Measurements from ENCODE around the gene SPAG16. TPM values are rescaled to one million over a fixed set of nuclear protein-coding genes. Genes with fewer than 3 reads are reported as not detected.
"Not testable (repeated sequence)": the region's sequence is repeated elsewhere in the genome, so short reads cannot be mapped to it uniquely, and the experiment has no call there.

SPAG16 gene
- total RNA-seq, 4 donors from 2014 or later: 25.6 to 37.5 (median 26.3) TPM

DNA sequence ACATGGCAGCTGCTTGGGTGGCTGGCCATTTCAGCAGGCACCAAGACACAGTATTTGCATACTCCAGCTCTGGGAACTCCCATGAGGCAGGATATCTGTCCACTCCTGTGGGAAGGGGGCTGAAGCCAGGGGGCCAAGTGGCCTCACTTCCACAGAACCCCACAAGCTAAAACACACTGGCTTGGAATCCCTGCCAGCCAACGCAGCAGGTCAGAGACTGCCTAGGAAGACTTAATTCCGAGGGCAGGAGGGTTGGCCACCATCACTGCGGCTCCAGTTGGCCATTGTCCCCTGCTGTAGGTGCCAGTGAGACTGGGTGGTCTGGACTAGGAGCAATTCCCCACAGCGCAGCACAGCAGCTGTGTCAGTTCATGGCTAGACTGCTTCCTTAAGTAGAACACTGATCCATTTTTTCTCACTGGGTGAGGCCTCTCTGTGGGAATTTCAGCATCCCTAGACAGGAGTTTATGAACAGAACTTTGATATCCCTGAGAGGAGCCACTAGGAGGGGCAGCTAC, 52.0 kb downstream of the SPAG16 start:
- TF ChIP-seq, protein P1, sequence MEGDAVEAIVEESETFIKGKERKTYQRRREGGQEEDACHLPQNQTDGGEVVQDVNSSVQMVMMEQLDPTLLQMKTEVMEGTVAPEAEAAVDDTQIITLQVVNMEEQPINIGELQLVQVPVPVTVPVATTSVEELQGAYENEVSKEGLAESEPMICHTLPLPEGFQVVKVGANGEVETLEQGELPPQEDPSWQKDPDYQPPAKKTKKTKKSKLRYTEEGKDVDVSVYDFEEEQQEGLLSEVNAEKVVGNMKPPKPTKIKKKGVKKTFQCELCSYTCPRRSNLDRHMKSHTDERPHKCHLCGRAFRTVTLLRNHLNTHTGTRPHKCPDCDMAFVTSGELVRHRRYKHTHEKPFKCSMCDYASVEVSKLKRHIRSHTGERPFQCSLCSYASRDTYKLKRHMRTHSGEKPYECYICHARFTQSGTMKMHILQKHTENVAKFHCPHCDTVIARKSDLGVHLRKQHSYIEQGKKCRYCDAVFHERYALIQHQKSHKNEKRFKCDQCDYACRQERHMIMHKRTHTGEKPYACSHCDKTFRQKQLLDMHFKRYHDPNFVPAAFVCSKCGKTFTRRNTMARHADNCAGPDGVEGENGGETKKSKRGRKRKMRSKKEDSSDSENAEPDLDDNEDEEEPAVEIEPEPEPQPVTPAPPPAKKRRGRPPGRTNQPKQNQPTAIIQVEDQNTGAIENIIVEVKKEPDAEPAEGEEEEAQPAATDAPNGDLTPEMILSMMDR (IDR thresholded peaks at IDR 0.05): no peak
- no peak for TF ChIP-seq POLR2A (IDR thresholded peaks at IDR 0.05)
- intact Hi-C loops (cut with DNase I; ENCODE audit: low total_unique reads): no loop called here
- DNase-seq (ENCODE audit: low spot score in 2 of 2): no peak
- WGBS, 2 donors: 83 to 95% methylated on average over 2 to 4 of the region's 4 CpGs
- no peak overlapping the region for H3K4me3 ChIP-seq (ENCODE audit: low read depth, poor library complexity, severe bottlenecking)

DNA sequence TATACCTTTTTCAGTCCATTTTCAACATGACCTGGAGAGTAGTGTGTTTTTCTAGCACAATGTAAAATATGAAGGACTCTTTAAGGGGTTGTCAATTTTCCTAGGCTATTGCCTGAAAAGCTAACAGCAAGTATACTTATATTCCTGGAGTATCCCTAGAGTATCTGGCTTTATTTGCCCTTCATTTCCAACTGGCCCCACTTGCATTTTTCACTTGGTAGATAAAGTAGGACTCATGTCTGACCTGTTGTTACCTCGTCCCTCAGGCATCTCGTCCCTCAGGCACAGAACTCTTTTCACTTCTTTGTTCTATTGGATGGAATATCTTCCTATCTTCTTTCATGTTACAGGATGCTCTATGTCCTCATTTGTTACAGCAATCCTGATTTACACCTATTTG, 69.2 kb downstream of the SPAG16 start:
- H3K4me3 ChIP-seq (ENCODE audit: low read depth, poor library complexity, severe bottlenecking): no peak overlapping the region
- 90% methylated on average over 2 of the region's 2 CpGs for WGBS, 2 donors

GRCh38 chr2:213376644-213377043, 92.4 kb downstream of the SPAG16 start:
- intact Hi-C loops (cut with DNase I; ENCODE audit: low total_unique reads): no loop called here
- TF ChIP-seq, protein P1 (IDR thresholded peaks at IDR 0.05): no peak
- TF ChIP-seq POLR2A (IDR thresholded peaks at IDR 0.05): no peak
- no peak overlapping the region for H3K4me3 ChIP-seq (ENCODE audit: low read depth, poor library complexity, severe bottlenecking)
- no peak for DNase-seq (ENCODE audit: low spot score in 2 of 2)
- WGBS, 2 donors: 97 to 98% methylated on average over 1 of the region's 1 CpG

More for the DNA sequence above, 69.2 kb downstream of the SPAG16 start:
- TF ChIP-seq POLR2A (IDR thresholded peaks at IDR 0.05): no peak
- TF ChIP-seq, protein P1 (IDR thresholded peaks at IDR 0.05): no peak
- intact Hi-C loops (cut with DNase I; ENCODE audit: low total_unique reads): no loop called here
- DNase-seq (ENCODE audit: low spot score in 2 of 2): no peak

DNA sequence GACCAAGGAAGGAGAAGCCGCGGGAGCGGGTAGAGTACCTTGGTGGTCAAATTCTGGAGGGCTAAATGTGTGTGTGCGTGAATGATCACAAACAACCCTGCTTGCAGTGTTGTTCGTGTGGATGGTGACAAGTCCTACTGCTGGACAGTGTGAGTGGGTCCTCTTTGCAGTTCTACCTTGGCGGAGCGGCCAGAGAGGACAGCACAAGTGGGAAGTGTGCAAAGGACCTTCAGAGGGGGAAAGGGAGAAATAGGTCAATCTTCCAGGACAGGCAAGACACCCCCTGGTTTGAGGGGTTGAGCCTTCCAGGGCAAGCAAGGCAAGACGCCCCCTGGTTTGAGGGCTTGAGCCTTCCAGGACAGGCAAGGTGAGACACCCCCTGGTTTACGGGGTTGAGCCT, 122.8 kb downstream of the SPAG16 start:
- intact Hi-C loops (cut with DNase I; ENCODE audit: low total_unique reads); DNase-seq (ENCODE audit: low spot score in 2 of 2); H3K4me3 ChIP-seq (ENCODE audit: low read depth, poor library complexity, severe bottlenecking): not testable (repeated sequence)
- WGBS, 2 donors: 95 to 98% methylated on average over 9 of the region's 9 CpGs

DNA sequence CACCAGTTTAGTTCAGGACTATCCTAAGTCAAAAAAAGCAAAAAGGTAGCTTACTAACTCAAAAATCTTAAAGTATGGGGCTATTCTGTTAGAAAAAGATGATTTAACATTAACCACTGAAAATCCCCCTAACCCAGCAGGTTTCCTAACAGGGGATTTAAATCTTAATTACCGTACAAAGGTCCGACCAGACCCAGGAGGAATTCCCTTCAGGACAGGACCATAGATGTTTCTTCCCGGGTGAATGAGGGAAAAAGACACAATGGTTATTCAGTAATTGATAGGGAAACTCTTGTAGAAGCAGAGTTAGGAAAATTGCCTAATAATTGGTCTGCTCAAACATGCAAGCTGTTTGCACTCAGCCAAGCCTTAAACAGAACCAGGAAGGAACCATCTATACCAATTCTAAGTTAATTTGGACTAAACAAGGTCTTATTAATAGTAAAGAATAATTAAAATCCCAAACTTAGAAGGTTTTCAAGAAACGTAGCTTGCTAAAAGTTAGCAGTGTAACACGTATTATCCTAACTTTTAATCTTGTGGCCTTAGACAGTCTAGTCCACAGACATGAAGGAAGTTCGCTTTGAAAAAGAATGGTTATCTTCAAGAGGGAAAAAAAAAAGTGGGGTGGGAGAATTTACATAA, 124.3 kb downstream of the SPAG16 start:
- WGBS, 2 donors: 62 to 70% methylated on average over 6 of the region's 6 CpGs
- H3K4me3 ChIP-seq (ENCODE audit: low read depth, poor library complexity, severe bottlenecking); intact Hi-C loops (cut with DNase I; ENCODE audit: low total_unique reads); DNase-seq (ENCODE audit: low spot score in 2 of 2): not testable (repeated sequence)

- intact Hi-C loops (cut with DNase I; ENCODE audit: low total_unique reads); H3K4me3 ChIP-seq (ENCODE audit: low read depth, poor library complexity, severe bottlenecking): not testable (repeated sequence)
- DNase-seq (ENCODE audit: low spot score in 2 of 2): peak in 1 of 2 donors; percentile 68
- 89 to 96% methylated on average over 9 of the region's 9 CpGs for WGBS, 2 donors
Measured at GRCh38 chr2:213410687-213411086, 126.4 kb downstream of the SPAG16 start.

- WGBS, 2 donors: 74 to 80% methylated on average over 10 of the region's 10 CpGs
- no peak overlapping the region for H3K4me3 ChIP-seq (ENCODE audit: low read depth, poor library complexity, severe bottlenecking)
- TF ChIP-seq, protein P1 (IDR thresholded peaks at IDR 0.05): no peak
- no peak for TF ChIP-seq POLR2A (IDR thresholded peaks at IDR 0.05)
- intact Hi-C loops (cut with DNase I; ENCODE audit: low total_unique reads): no loop called here
- DNase-seq (ENCODE audit: low spot score in 2 of 2): no peak
Measured at GRCh38 chr2:213411582-213412289, 127.5 kb downstream of the SPAG16 start.
